Smooth muscle cell (in vitro differentiated cells): ENCODE data around the gene PTS. TPM values are rescaled to one million over a fixed set of nuclear protein-coding genes. Genes with fewer than 3 reads are reported as not detected.

Source experiments
- DNase-seq: peaks from one replicate; lab custom pipeline; 2025; ENCODE audit not compliant: unreplicated experiment; lab: John Stamatoyannopoulos, UW
- H2AFZ ChIP-seq: fragments of 200-600 bp; sonication (generic); 2 replicates; pipeline ENCODE4 v1.6.0; 2016; ENCODE audit warnings: antibody characterized with exemption, low read depth, mild to moderate bottlenecking
- H3F3A ChIP-seq: fragments of 200-600 bp; sonication (generic); 2 replicates; pipeline ENCODE4 v1.6.0; 2017; ENCODE audit warnings: antibody characterized with exemption, low read depth
- H3K27ac ChIP-seq: fragments of 200-600 bp; sonication (generic); 2 replicates; pipeline ENCODE4 v1.5.1; 2016; ENCODE audit warnings: low read depth, mild to moderate bottlenecking
- H3K27me3 ChIP-seq: fragments of 200-600 bp; sonication (generic); 2 replicates; pipeline ENCODE4 v1.6.1; 2016; ENCODE audit warnings: low read depth, mild to moderate bottlenecking
- H3K36me3 ChIP-seq: fragments of 200-600 bp; sonication (generic); 2 replicates; pipeline ENCODE4 v1.5.1; 2016; ENCODE audit warnings: low read depth
- H3K4me1 ChIP-seq: fragments of 200-600 bp; sonication (generic); 2 replicates; pipeline ENCODE4 v1.5.1; 2016; ENCODE audit warnings: low read depth
- H3K4me2 ChIP-seq: fragments of 200-600 bp; sonication (generic); 2 replicates; pipeline ENCODE4 v1.6.0; 2016; ENCODE audit warnings: mild to moderate bottlenecking
- H3K4me3 ChIP-seq: fragments of 200-600 bp; sonication (generic); 2 replicates; pipeline ENCODE4 v1.5.1; 2016; ENCODE audit warnings: mild to moderate bottlenecking
- H3K79me2 ChIP-seq: fragments of 200-600 bp; sonication (generic); 2 replicates; pipeline ENCODE4 v1.6.0; 2016; ENCODE audit warnings: low read depth, mild to moderate bottlenecking
- H3K9ac ChIP-seq: fragments of 200-600 bp; sonication (generic); 2 replicates; pipeline ENCODE4 v1.6.0; 2016; ENCODE audit warnings: low read depth
- H3K9me3 ChIP-seq: fragments of 200-600 bp; sonication (generic); replicated peaks from 2 replicates; pipeline ENCODE4 v1.5.1; 2016; ENCODE audit warnings: low read depth
- H4K20me1 ChIP-seq: fragments of 200-600 bp; sonication (generic); 2 replicates; pipeline ENCODE4 v1.6.0; 2016; ENCODE audit warnings: low read depth
- WGBS: methylation state at CpG from one replicate; pipeline ENCODE4 v1.1.7; 2016; ENCODE audit warnings: low lambda C conversion rate; 5-methylcytosine and 5-hydroxymethylcytosine counted together
- polyA plus RNA-seq: library from polyadenylated mRNA; unstranded; fragments of >200 nt; fragmentation: Nextera tagmentation; extraction: Ambion mirVana; gene quantifications from 2 replicates; pipeline ENCODE4 v1.2.1, GENCODE V29; 2016
- total RNA-seq: library from RNA; depleted of rRNA; stranded (reverse); fragments of >200 nt; gene quantifications from 2 replicates; pipeline ENCODE4 v1.2.3, GENCODE V29; 2014
- TF ChIP-seq, protein P1 (sequence below): fragments of 200-600 bp; sonication (generic); IDR thresholded peaks from 2 replicates; pipeline ENCODE4 v1.5.1; 2017; ENCODE audit warnings: borderline replicate concordance, mild to moderate bottlenecking, antibody characterized with exemption; ENCODE audit not compliant: insufficient read depth, poor library complexity, severe bottlenecking

PTS gene
- total and polyA plus RNA-seq, 2 experiments from 2014 or later, result 70.9 to 75.4 TPM

DNA sequence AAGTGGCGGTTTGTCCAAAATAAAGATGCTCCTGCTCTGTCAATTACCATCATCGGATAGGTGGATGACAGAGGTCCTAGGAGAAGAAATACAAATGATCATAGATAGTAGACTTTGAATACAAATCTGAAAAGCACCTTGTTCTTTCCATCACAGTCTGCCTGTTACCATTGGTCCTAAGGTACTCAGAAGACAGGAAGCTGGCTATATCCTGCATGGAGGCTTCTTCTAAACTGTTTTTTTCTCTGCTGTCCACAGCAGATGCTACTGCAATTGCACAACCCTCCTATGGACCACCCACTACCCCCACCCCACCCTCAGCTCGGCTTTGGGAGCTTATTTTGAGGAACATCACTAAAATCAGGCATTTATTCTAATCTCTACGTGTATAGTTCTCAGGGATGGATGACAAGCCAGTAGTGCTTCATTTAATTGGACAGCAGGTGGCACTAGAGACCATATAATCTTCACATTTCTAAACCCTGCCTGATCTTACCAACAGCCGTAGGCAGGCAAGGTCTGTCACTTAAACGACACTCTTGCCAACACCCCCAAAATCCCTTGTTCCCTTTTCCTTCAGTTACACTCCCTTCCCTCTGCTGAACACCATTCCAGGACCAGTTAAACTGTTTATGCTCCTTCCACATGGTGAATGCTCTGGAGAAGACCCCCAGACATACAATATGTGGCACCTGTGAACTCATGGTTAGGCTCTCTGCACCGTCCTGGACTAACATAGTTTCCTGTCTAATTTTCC is 6.6 kb upstream of the PTS start:
- no peak overlapping the region for H3K27ac ChIP-seq
- no peaks in the 10 kb centered on the region for H3K36me3 ChIP-seq
- no peaks in the 10 kb centered on the region for H3K4me1 ChIP-seq
- no peak overlapping the region for H3K4me2 ChIP-seq
- no peaks in the 10 kb centered on the region for H3K79me2 ChIP-seq
- no peak overlapping the region for H3K4me3 ChIP-seq
- TF ChIP-seq, protein P1, sequence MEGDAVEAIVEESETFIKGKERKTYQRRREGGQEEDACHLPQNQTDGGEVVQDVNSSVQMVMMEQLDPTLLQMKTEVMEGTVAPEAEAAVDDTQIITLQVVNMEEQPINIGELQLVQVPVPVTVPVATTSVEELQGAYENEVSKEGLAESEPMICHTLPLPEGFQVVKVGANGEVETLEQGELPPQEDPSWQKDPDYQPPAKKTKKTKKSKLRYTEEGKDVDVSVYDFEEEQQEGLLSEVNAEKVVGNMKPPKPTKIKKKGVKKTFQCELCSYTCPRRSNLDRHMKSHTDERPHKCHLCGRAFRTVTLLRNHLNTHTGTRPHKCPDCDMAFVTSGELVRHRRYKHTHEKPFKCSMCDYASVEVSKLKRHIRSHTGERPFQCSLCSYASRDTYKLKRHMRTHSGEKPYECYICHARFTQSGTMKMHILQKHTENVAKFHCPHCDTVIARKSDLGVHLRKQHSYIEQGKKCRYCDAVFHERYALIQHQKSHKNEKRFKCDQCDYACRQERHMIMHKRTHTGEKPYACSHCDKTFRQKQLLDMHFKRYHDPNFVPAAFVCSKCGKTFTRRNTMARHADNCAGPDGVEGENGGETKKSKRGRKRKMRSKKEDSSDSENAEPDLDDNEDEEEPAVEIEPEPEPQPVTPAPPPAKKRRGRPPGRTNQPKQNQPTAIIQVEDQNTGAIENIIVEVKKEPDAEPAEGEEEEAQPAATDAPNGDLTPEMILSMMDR, result peak; percentile 84
- H4K20me1 ChIP-seq, result no peaks in the 10 kb centered on the region
- H2AFZ ChIP-seq, result no peak overlapping the region
- 42% methylated on average over 7 of the region's 7 CpGs for WGBS
- H3K9me3 ChIP-seq, result no peaks in the 10 kb centered on the region
- H3K27me3 ChIP-seq, result no peaks in the 10 kb centered on the region
- no peak overlapping the region for H3K9ac ChIP-seq
- no peaks in the 10 kb centered on the region for H3F3A ChIP-seq
- DNase-seq, result no peak

DNA sequence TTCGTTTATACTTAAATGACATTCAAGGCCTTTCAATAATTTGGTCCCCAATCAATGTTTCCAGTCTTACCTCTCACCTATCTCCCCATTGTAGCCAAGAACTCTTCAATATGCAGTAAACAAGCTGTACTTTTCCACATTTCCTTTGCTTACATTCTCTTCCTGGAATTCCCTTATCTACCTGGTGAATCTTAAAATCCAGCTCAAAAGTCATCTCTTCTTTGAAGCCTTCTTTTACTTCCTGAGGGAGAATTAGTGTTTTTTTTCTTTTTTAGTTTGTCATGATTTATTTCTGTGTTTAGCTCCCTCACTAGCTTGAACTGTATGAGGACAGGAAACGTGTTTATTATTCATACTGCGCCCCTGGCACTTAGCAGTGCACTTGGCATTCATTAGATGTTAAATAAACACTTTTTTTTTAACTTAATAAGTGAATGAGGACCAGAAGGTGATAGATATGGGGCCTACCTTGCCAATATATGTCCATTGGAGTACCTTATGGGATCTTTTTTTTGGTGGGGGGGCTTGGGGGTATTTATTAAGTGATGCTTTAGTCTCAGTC is 4.9 kb upstream of the PTS start:
- Histone ChIP-seq H3K36me3 (no peaks in the 10 kb centered on the region), H3K79me2 (no peaks in the 10 kb centered on the region), H4K20me1 (no peaks in the 10 kb centered on the region), H3K27me3 (no peaks in the 10 kb centered on the region), H3K9me3 (no peaks in the 10 kb centered on the region), H3K4me3 (no peak overlapping the region), H3F3A (no peaks in the 10 kb centered on the region), H3K27ac (no peak overlapping the region), H3K4me2 (no peak overlapping the region), H2AFZ (no peak overlapping the region), H3K4me1 (no peaks in the 10 kb centered on the region), H3K9ac (no peak overlapping the region)
- TF ChIP-seq, protein P1, result no peak
- WGBS, result 63% methylated on average over 3 of the region's 3 CpGs
- no peak for DNase-seq

DNA sequence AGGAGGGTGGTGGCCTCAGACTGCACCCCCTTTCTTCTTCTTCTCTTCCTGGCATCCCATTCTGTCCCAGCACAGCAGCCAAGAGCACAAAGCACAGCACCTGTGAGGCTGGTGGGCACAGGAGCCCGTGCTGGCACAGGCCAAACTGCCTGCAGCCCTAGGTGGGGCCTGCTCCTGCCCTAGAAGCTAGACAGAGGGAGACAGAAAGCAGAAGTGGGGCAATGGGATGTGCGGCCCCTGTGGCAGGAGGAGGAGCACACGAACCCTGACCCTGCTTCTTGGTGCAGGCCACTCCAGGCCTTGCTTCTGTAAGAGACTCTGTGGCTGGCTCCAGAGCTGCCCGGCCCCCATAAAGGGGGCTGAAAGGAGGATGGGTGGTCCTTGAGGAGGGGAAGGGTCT is 3.9 kb upstream of the PTS start:
- DNase-seq, result no peak
- no peak overlapping the region for H3K4me3 ChIP-seq
- no peak overlapping the region for H2AFZ ChIP-seq
- H3K4me1 ChIP-seq, result peaks cover 2% of the 10 kb centered on the region
- TF ChIP-seq, protein P1, result no peak
- 56% methylated on average over 4 of the region's 4 CpGs for WGBS
- H3K9ac ChIP-seq, result no peak overlapping the region
- H3K36me3 ChIP-seq, result no peaks in the 10 kb centered on the region
- H3K9me3 ChIP-seq, result no peaks in the 10 kb centered on the region
- no peaks in the 10 kb centered on the region for H3F3A ChIP-seq
- H3K4me2 ChIP-seq, result no peak overlapping the region
- H3K79me2 ChIP-seq, result peaks cover 7% of the 10 kb centered on the region
- H3K27me3 ChIP-seq, result no peaks in the 10 kb centered on the region
- no peaks in the 10 kb centered on the region for H4K20me1 ChIP-seq
- H3K27ac ChIP-seq, result no peak overlapping the region

DNA sequence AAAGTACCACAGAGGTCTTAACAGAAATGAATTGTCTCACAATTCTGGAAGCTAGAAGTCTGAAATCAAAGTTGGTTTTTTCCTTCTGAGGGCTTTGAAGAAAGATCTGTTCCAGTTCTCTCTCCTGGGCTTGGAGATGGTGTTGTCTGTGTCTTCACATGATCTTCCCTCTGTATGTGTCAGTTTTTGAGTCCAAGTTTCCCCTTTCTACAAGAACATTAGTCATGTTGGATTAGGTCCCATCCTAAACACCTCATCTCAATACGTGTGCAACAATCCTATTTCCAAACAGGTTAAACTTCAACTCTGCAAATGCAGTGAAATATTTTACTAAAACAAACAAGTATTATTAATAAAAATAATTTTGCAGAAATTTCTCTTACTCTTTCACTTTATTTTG is 3.1 kb upstream of the PTS start:
- H3K79me2 ChIP-seq, result peaks cover 15% of the 10 kb centered on the region
- 62% methylated on average over 1 of the region's 1 CpG for whole genome bisulfite sequencing
- no peaks in the 10 kb centered on the region for H3K36me3 ChIP-seq
- DNase-seq, result no peak
- H3K27ac ChIP-seq, result no peak overlapping the region
- H3K4me3 ChIP-seq, result no peak overlapping the region
- H3K4me1 ChIP-seq, result peaks cover 8% of the 10 kb centered on the region
- H4K20me1 ChIP-seq, result no peaks in the 10 kb centered on the region
- no peak overlapping the region for H3K9ac ChIP-seq
- no peaks in the 10 kb centered on the region for H3K9me3 ChIP-seq
- no peaks in the 10 kb centered on the region for H3K27me3 ChIP-seq
- H3K4me2 ChIP-seq, result no peak overlapping the region
- H2AFZ ChIP-seq, result no peak overlapping the region
- H3F3A ChIP-seq, result no peaks in the 10 kb centered on the region
- TF ChIP-seq, protein P1, result no peak
